H1 (cell line): Measurements from ENCODE around the gene ACAP3. TPM values are rescaled to one million over a fixed set of nuclear protein-coding genes. Genes with fewer than 3 reads are reported as not detected.
A peak's percentile ranks its signal among the peaks of the same experiment; 100 is the strongest.

Experiments used
- ATF3 ChIP-seq: IDR thresholded peaks from 2 replicates; pipeline ENCODE4 v1.6.1; 2011; ENCODE audit warnings: low read depth, mild to moderate bottlenecking, low read length; ENCODE audit not compliant: insufficient read depth
- CHD2 ChIP-seq: IDR thresholded peaks from 2 replicates; pipeline ENCODE4 v1.6.1; 2012; ENCODE audit warnings: low read length, improper control_type of control experiment
- CHD7 ChIP-seq: fragments of 300-600 bp; sonication (generic); IDR thresholded peaks from 2 replicates; pipeline ENCODE4 v1.7.1; 2012; ENCODE audit warnings: low read length, moderate library complexity, mild to moderate bottlenecking, inconsistent platforms; ENCODE audit not compliant: insufficient replicate concordance
- FOSL1 ChIP-seq: IDR thresholded peaks from 2 replicates; pipeline ENCODE4 v1.6.1; 2011; ENCODE audit warnings: mild to moderate bottlenecking, low read depth, low read length, moderate library complexity; ENCODE audit not compliant: insufficient read depth
- JUND ChIP-seq: IDR thresholded peaks from 2 replicates; pipeline ENCODE4 v1.6.1; 2011; ENCODE audit warnings: mild to moderate bottlenecking, improper control_type of control experiment, low read length
- MAX ChIP-seq: IDR thresholded peaks from 2 replicates; pipeline ENCODE4 v1.6.1; 2012; ENCODE audit warnings: inconsistent platforms
- USF2 ChIP-seq: IDR thresholded peaks from 2 replicates; pipeline ENCODE4 v1.6.1; 2011; ENCODE audit warnings: low read length, improper control_type of control experiment
- polyA plus RNA-seq, 7 experiments: library from polyadenylated mRNA; depleted of rRNA in 3 of 7; stranded (reverse) in 5 of 7; unstranded in 2 of 7; fragments of >200 nt in 5 of 7; fragments of 200-250 nt in 2 of 7; gene quantifications; 1 replicate in 5 of 7; 2 replicates in 1 of 7; 4 replicates in 1 of 7; pipeline versions ENCODE4 v1.2.1 to v1.2.3, GENCODE V29; 2011 to 2013; ENCODE audit warnings: missing spikeins in 2 of 7, mixed read lengths in 2 of 7
- total RNA-seq: library from RNA; stranded (reverse); fragmentation: NEBNext Ultra II Directional; extraction: Animal tissue kit (Norgen Biotek cat#: 25700); gene quantifications from 2 replicates; pipeline ENCODE4 v1.2.1, GENCODE V29; 2021

ACAP3 gene
- total and polyA plus RNA-seq, 2 of the 8 experiments (the other 6 are each of a cell fraction or from before 2014, with no cell fraction given) = 14.8 to 28.3 TPM

GRCh38 chr1:1304331-1305299 lies 3.1 kb downstream of the ACAP3 start (continued):
- no peak for TF ChIP-seq CHD7
- TF ChIP-seq CHD2 = no peak
- peak; percentile 71; the same call in 1 of the 2 replicates for TF ChIP-seq ATF3
- TF ChIP-seq USF2 = peak; percentile 92
- TF ChIP-seq MAX = peak; percentile 89
- peak; percentile 76; the same call in 1 of the 2 replicates for TF ChIP-seq JUND
- TF ChIP-seq FOSL1 = no peak
